ENCODE results near the gene MED16. TPM values are rescaled to one million over a fixed set of nuclear protein-coding genes. Genes with fewer than 3 reads are reported as not detected.
"Not testable (repeated sequence)": the region's sequence is repeated elsewhere in the genome, so short reads cannot be mapped to it uniquely, and the experiment has no call there.

The MED16 gene
- total RNA-seq, 2 experiments from 2014 or later = 42.8 to 46.8 TPM

GRCh38 chr19:867855-868457, 25.0 kb downstream of the MED16 start:
- POLR2A ChIA-PET = no interaction called here
- CTCF ChIA-PET = no interaction called here

- ChIA-PET CTCF (no interaction called here), POLR2A (no interaction called here)
Measured at GRCh38 chr19:867301-867793, 25.6 kb downstream of the MED16 start.

GRCh38 chr19:866769-867300, 26.2 kb downstream of the MED16 start:
- CTCF ChIA-PET = no interaction called here
- POLR2A ChIA-PET = no interaction called here

- CTCF ChIA-PET = interaction anchor here (0.6 to 2.5 kb wide), 22 partner anchors 9 to 325 kb away, joined by 3 to 25 read pairs (median 4); partner anchors contain the start of genes CNN2, MED16, RNU6-9 and WDR18
Measured at GRCh38 chr19:863315-863620, 29.7 kb downstream of the MED16 start.

GRCh38 chr19:862581-863314, 30.2 kb downstream of the MED16 start:
- ChIA-PET CTCF (interaction anchor here (0.7 to 2.5 kb wide), 13 partner anchors 8 to 326 kb away, joined by 3 to 25 read pairs (median 3); partner anchors contain the start of gene WDR18), POLR2A (interaction anchor here (0.6 to 1.0 kb wide), 5 partner anchors 45 to 213 kb away, joined by 3 to 11 read pairs (median 3); partner anchors contain the start of gene WDR18)

More at GRCh38 chr19:863315-863620, 29.7 kb downstream of the MED16 start:
- POLR2A ChIA-PET = interaction anchor here (0.6 to 1.0 kb wide), 5 partner anchors 44 to 238 kb away, joined by 3 to 11 read pairs (median 3); no protein-coding TSS in a partner anchor

- CTCF ChIA-PET = interaction anchor here (0.7 to 2.5 kb wide), 3 partner anchors 47 to 251 kb away, joined by 3 to 25 read pairs (median 18); partner anchors contain the start of gene WDR18
Measured at GRCh38 chr19:861756-862580, 31.0 kb downstream of the MED16 start.

GRCh38 chr19:861141-861755, 31.7 kb downstream of the MED16 start:
- POLR2A ChIA-PET = no interaction called here

More at GRCh38 chr19:861756-862580, 31.0 kb downstream of the MED16 start:
- POLR2A ChIA-PET = interaction anchor here (0.6 kb wide), 1 partner anchor 213 kb away, joined by 10 read pairs; no protein-coding TSS in a partner anchor

GRCh38 chr19:858868-859843, 33.8 kb downstream of the MED16 start, which contains the start of gene CFD:
Gene CFD, plus strand, starts transcription at chr19:859664. Its CDS starts 26 bp downstream, at chr19:859690.
- ChIA-PET POLR2A (interaction anchor here (0.7 kb wide), 1 partner anchor 103 kb away, joined by 9 read pairs; no protein-coding TSS in a partner anchor), CTCF (interaction anchor here (1.0 to 2.8 kb wide), 6 partner anchors 16 to 123 kb away, joined by 3 to 14 read pairs (median 4); no protein-coding TSS in a partner anchor)

More at GRCh38 chr19:861141-861755, 31.7 kb downstream of the MED16 start:
- CTCF ChIA-PET = no interaction called here

GRCh38 chr19:858284-858683, 34.7 kb downstream of the MED16 start:
- CTCF ChIA-PET = interaction anchor here (0.7 to 2.8 kb wide), 6 partner anchors 16 to 126 kb away, joined by 3 to 14 read pairs (median 4); partner anchors contain the start of gene WDR18
- POLR2A ChIA-PET = interaction anchor here (0.7 kb wide), 1 partner anchor 103 kb away, joined by 9 read pairs; no protein-coding TSS in a partner anchor

GRCh38 chr19:855566-856120, 37.3 kb downstream of the MED16 start:
- POLR2A ChIA-PET = no interaction called here
- CTCF ChIA-PET = interaction anchor here (0.9 to 2.0 kb wide), 4 partner anchors 12 to 128 kb away, joined by 3 to 6 read pairs (median 4); partner anchors contain the start of gene WDR18

GRCh38 chr19:855142-855541, 37.8 kb downstream of the MED16 start:
- ChIA-PET CTCF (interaction anchor here (0.9 kb wide), 1 partner anchor 65 kb away, joined by 3 read pairs; no protein-coding TSS in a partner anchor), POLR2A (no interaction called here)

- ChIA-PET CTCF (interaction anchor here (1.0 kb wide), 1 partner anchor 9 kb away, joined by 3 read pairs; no protein-coding TSS in a partner anchor), POLR2A (no interaction called here)
Measured at GRCh38 chr19:854549-854948, 38.4 kb downstream of the MED16 start.

- POLR2A ChIA-PET = not testable (repeated sequence)
- CTCF ChIA-PET = interaction anchor here (1.0 kb wide), 1 partner anchor 10 kb away, joined by 3 read pairs; no protein-coding TSS in a partner anchor
Measured at GRCh38 chr19:853614-854220, 39.3 kb downstream of the MED16 start.

GRCh38 chr19:853014-853585, 39.9 kb downstream of the MED16 start:
- POLR2A ChIA-PET = no interaction called here
- CTCF ChIA-PET = no interaction called here

- POLR2A ChIA-PET = no interaction called here
- CTCF ChIA-PET = no interaction called here
Measured at GRCh38 chr19:852136-853013, 40.6 kb downstream of the MED16 start, which contains the start of gene ELANE. Gene ELANE, plus strand, starts transcription at chr19:852303. Its CDS starts 26 bp downstream, at chr19:852329.
